HG03108 (cell line): Measurements from ENCODE around the gene ASIC2.

ENCODE experiments used
- ATAC-seq: cut with Tn5 transposase; IDR thresholded peaks from one replicate; pipeline ENCODE4 v1.9.1; 2021; ENCODE audit warnings: moderate library complexity; ENCODE audit not compliant: unreplicated experiment

Gene ASIC2

DNA sequence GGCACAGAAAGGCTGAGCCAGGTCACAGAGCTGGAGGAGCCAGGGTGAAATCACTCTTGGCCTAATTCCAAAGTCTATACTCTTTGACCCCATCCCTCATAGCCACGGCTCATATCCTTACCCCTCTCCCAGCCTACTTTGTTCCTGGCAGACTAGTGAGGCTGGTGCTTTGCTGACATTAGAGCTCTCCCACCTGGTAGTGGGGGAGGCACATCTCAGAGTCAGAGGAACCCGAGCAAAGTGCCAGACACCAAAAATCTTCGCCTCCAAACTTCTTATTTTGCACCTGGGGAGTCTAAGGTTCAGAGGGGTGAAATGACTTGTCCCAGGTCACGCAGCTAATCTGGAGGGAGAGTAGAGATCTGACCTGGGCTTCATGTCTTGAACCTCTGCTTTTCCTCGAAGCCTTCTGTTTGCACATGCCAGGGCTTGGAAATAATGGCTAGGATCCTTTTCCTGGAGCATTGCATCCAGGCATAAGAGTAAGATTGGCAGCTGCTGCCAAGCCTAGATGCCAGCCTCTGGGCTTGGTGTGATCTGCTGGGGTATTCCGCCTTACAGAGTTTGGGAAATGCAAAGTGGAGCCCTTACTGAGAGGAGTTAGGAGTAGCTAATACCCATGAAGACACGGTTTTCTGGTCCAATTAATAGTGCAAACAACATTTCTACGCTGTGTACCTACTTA, 174.6 kb downstream of the ASIC2 start:
- no peak for ATAC-seq

DNA sequence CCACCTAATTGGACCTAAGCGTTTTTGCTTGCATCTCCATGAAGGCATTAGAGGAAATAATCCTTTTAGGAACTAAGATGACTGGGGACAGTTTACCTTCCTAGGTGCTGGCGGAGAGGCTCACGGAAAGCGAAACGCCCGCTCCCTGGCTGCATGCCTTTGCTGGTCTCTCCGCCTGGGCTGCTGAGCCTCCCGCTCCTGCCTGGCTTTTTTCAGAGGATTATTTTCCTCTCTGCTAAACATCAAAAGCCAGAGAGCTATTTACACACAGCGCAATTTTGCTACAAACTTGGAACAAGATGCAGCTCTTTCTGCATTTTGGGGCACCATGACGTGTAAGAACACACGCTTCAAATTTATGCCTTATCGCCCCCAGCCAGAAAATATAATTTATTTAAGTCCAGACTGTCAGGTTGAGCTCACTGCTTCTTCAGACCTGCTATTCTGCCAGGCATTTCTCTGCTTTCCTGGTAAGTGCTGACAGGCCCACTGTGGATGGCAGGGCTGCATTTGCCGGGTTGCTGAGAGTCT, 177.0 kb downstream of the ASIC2 start:
- ATAC-seq = no peak

- no peak for ATAC-seq
These were observed 177.7 kb downstream of the ASIC2 start for GRCh38 chr17:33115366-33115765.

- no peak for ATAC-seq
These were observed 179.1 kb downstream of the ASIC2 start for GRCh38 chr17:33113991-33114370.

DNA sequence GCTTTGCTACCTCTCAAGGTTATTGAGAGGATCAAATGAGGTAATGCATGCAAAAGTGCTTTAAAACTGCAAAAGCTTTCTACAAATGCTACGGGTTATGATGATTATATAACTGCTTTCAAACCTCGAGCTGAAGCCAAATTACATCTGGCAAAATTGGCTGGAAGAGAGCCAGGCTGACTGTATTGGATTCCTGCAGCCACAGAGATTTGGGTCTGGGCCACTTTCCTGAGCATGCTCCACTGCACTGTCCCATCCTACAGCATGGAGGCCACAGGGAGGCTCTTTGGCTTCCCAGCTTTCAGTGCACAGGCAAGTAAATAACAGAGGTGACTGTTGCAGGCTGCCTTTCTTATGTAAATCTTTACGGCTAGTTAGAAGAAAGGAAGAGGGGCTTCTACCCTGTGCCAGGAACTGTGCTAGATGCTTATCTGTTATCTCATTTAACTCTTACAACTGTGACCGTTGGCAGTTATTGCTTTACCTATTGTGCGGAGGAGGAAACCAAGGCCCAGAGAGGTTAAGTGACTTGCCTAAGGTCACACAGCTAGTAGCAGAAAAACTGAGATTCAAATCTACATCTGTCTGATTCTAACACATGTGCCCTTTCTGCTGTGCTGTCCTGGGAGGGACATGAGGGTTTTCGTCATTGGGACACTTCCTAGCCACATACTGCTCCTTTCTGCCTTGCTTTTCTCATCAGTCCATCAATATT, 179.7 kb downstream of the ASIC2 start:
- ATAC-seq = no peak

DNA sequence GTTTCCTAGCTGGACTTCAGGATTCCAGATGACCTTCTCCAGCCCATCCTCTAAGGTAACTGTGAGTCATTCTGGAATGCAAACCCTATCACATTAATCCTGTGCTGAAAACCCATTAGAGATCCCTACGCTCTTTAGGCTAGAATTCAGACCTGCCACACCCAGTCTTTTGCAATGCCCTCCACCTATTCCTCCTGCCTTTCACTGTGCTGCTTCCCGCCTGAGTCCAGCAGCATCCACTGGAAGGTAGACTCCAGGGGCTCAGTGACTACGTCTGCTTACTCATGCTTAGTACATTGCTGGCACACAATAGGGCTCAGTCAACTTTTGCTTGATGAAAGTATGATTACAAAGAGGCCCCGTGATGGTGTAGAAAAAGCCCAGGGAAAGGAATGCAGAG, 180.3 kb downstream of the ASIC2 start:
- ATAC-seq = no peak

DNA sequence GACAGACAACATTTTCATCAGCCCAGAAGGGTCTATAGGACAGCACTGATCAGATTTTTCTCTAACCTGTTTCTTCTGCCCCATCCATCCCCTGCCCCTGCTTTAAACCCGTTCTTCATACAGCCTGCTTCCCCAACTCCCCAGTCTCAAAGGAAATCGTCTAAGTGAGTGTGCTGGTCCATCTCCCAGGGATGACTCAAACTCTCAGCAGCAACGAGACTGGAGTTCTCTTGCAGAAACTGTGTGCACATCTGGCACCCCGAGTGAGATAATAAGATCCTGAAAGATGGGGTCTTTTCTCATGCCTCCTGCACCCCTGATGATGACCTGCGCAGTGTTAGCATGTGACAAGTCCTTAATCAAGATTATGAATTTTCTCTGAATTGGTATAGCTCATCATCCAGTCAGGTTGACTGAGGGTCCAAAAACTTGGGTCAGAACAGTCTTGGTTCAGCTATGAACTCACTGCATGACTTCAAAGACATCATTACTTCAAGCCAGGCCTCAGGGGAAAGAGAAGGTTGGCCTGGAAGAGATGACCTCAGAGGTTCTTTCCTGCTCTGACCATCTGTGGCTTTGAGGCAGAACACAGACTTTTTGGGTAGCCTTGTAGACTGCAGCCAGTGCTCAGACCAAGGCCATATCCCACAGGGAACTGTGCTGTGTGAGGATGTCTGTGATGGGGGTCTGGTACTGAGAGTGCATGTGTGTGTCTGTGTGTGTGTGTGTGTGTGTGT, 183.6 kb downstream of the ASIC2 start:
- no peak for ATAC-seq

DNA sequence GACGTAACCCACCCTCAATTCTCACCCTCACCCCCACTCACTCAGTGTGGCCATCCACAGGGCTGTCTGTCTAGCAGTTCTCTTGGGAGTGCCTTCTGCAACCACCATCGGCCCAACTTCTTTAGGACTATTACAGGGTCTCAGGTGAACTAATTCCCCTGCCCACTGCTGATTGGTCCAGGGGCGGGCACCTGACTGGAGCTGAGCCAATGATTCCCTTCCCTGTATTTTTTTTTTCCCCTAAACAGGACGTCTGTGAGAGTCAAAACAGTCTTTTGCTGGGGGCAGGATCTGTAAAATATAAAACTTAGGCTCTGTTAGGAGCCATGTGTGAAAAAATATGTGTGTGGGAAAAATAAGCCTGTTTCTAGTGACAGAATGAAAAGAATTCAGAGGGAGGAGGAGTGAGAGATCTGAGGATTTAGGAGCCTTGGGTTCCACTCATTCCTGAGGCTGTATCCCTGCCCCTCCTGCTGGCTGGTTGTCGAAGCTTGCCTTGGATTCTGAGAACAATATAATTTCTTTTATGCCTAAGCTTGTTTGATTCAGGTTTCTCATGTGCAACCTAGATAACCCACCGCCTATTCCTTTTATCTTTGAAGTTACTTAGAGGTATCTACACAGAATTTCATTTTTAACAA, 186.4 kb downstream of the ASIC2 start:
- no peak for ATAC-seq

DNA sequence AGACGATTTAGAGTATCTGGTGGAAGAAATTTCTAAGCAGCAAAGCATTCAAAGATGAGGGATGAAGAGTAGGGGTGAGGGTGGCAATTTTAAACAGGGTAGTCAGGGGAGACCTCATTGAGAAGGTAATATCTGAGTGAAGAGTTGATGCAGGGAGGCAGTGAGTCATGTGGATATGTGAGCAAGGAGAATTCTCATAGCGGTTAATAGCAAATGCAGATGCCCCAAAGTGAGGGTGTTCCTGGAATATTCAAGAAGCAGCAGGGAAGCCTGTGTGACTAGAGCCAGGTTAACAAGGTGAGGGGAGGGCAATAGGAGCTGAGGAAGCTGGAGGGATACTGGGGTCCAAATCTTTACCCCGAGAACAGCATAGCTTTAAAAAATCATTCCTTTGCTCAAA, 187.2 kb downstream of the ASIC2 start:
- ATAC-seq = no peak

- no peak for ATAC-seq
These were observed 193.2 kb downstream of the ASIC2 start for GRCh38 chr17:33099906-33100305.

GRCh38 chr17:33099252-33099651, 193.8 kb downstream of the ASIC2 start:
- no peak for ATAC-seq

DNA sequence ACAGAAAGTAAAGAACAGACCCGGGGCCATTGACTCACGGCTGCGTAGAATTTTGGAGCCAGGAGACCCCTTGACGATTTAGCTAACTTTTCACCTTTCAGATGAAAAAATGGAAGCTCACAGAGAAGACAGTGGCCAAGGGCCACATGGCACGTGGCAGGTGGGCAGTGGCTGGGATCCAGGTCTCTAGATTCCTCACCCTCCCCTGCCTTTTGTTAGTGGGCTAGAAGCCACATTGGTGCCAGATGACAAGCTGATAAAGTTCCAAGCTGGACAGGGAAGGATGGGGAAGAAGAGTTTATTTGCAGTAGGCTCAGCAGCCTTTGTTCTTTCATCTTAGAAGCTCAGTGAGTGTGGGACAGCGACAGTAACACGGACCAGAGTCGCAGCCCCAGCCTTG, 195.7 kb downstream of the ASIC2 start:
- no peak for ATAC-seq

GRCh38 chr17:33096161-33096560, 196.9 kb downstream of the ASIC2 start:
- no peak for ATAC-seq

GRCh38 chr17:33091271-33091670, 201.8 kb downstream of the ASIC2 start:
- no peak for ATAC-seq

- ATAC-seq = no peak
These were observed 202.3 kb downstream of the ASIC2 start for GRCh38 chr17:33090806-33091205.

- no peak for ATAC-seq
These were observed 206.2 kb downstream of the ASIC2 start for GRCh38 chr17:33086878-33087277.

- no peak for ATAC-seq
These were observed 207.1 kb downstream of the ASIC2 start for GRCh38 chr17:33086041-33086440.

DNA sequence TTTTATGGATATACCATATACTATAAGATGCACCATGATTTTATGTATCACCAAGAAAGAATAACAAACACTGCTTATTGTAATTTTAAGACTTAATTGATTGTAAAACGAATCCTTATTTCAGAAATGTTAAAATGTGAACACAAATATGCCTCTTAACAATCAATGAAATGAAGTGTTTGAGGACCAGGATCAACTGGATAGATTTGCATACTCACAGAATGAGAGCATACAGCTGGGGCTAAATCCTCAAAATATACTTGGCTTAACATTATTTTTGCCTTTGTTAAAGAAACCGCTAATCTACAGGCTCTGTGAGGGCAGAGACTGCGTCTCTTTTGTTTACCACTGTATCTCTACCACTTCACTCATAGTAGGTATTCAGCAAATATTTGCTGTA, 207.8 kb downstream of the ASIC2 start:
- no peak for ATAC-seq

GRCh38 chr17:33084755-33085154, 208.3 kb downstream of the ASIC2 start:
- no peak for ATAC-seq

- ATAC-seq = no peak
These were observed 210.4 kb downstream of the ASIC2 start for GRCh38 chr17:33082529-33083173.

- ATAC-seq = no peak
These were observed 213.0 kb downstream of the ASIC2 start for GRCh38 chr17:33080091-33080490.
